ENCODE results near the gene ZNF280A.

ZNF280A gene

GRCh38 chr22:22556995-22557925 lies 37.2 kb upstream of the ZNF280A start:
- no peak overlapping the region for H3K27ac ChIP-seq
- H3K9me3 ChIP-seq: no peaks in the 10 kb centered on the region
- no peaks in the 10 kb centered on the region for H3K36me3 ChIP-seq
- intact Hi-C loops (cut with DNase I; ENCODE audit: low total_unique reads): no loop called here
- no peak for DNase-seq
- H3K4me1 ChIP-seq: no peaks in the 10 kb centered on the region
- H3K4me3 ChIP-seq: no peak overlapping the region
- no peak for TF ChIP-seq CTCF (IDR thresholded peaks at IDR 0.05)
- no peaks in the 10 kb centered on the region for H3K27me3 ChIP-seq

DNA sequence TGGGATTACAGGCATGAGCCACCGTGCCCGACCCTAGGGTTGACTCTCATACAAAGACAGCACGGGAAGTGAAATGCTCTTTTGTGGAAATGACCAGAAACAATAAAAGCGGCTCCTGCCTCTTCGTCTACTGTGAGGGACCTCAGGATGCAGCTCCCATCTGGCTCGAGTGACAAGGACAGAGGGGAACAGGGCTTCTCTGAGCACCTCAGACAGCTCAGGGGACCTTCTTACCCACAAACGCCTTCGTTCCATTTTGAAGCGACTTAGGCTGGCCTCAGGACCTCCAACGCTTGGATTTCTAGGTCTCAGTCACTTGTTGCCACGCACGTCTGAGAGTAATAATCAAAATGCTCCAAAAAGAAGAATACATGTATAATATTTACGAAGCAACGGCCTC lies 36.5 kb upstream of the ZNF280A start:
- DNase-seq: no peak
- H3K27ac ChIP-seq: no peak overlapping the region
- no peaks in the 10 kb centered on the region for H3K36me3 ChIP-seq
- H3K4me1 ChIP-seq: no peaks in the 10 kb centered on the region
- intact Hi-C loops (cut with DNase I; ENCODE audit: low total_unique reads): no loop called here
- no peak for TF ChIP-seq CTCF (IDR thresholded peaks at IDR 0.05)
- H3K9me3 ChIP-seq: no peaks in the 10 kb centered on the region
- H3K27me3 ChIP-seq: no peaks in the 10 kb centered on the region
- no peak overlapping the region for H3K4me3 ChIP-seq

DNA sequence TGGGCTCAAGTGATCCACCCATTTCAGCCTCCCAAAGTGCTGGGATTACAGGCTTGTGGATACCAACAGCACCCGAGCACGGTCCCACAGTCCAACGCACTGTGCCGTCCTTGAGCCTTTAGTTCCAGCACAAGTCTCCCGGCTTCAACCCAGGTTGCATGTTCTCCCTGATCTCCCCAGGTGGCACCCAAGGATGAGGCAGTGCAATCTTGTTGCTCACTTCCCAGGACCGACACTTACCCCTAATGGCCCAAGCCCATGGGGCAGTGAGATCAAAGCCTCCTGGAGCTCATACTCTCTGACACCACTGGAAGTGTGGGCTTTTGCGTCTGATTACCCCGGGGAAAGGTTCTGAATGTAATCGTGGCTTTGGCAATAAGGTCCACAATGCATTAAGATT lies 35.5 kb upstream of the ZNF280A start:
- Histone ChIP-seq H3K27ac (no peak overlapping the region), H3K9me3 (no peaks in the 10 kb centered on the region), H3K36me3 (no peaks in the 10 kb centered on the region), H3K4me3 (no peak overlapping the region), H3K27me3 (peaks cover 0 to under 1% of the 10 kb centered on the region in 2 donors), H3K4me1 (no peaks in the 10 kb centered on the region)
- no peak for TF ChIP-seq CTCF (IDR thresholded peaks at IDR 0.05)
- intact Hi-C loops (cut with DNase I; ENCODE audit: low total_unique reads): no loop called here
- DNase-seq: no peak

- no peak for DNase-seq
- H3K27ac ChIP-seq: no peak overlapping the region
- no peak overlapping the region for H3K4me3 ChIP-seq
- no peaks in the 10 kb centered on the region for H3K4me1 ChIP-seq
- intact Hi-C loops (cut with DNase I; ENCODE audit: low total_unique reads): no loop called here
- H3K27me3 ChIP-seq: peaks cover 0 to 6% of the 10 kb centered on the region in 2 donors
- H3K9me3 ChIP-seq: no peaks in the 10 kb centered on the region
- no peak for TF ChIP-seq CTCF (IDR thresholded peaks at IDR 0.05)
- no peaks in the 10 kb centered on the region for H3K36me3 ChIP-seq
Observed at GRCh38 chr22:22554587-22555284, 34.7 kb upstream of the ZNF280A start.

DNA sequence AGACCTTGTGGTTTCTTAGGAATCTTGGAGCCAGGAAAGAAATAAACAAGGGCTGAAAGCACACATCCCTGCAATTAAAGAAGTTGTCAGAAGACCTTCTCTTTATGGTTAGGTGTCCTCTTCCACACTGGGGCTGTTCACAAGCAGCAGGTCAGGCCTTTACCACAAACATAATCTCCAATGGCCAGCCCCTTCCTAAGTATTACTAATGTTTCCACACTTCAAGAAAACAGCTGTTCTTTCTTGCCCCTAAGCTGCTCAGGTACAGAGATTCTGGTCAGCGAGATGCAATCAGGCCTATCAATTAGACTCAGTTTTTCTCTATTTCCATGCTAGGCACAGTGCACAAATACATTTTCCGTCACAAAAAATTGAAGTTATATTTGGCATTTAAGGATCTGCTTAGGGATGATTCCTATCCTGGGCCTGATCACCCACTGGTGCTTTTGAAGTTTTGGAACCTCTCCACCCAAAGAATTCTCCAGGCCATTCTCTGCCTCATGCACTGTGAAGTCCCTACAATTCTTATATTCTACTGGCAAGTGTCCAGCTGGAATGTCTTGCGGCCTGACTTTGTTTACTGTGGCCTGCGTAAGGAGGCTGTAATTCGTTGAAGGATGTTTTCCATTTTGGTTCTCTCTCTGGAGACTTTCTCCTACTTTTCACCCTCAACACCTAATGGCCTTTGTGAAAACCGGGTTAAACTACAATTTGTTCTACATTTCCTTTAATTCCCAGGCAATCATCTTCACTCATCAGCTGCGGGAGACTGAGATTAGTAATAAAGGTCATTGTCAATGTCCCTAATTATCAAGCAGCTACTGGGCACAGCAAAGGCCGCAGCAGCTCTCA lies 33.9 kb upstream of the ZNF280A start:
- Histone ChIP-seq H3K4me3 (no peak overlapping the region), H3K27ac (no peak overlapping the region), H3K27me3 (peaks cover 0 to 6% of the 10 kb centered on the region in 2 donors), H3K9me3 (no peaks in the 10 kb centered on the region), H3K36me3 (no peaks in the 10 kb centered on the region), H3K4me1 (no peaks in the 10 kb centered on the region)
- no peak for TF ChIP-seq CTCF (IDR thresholded peaks at IDR 0.05)
- no peak for DNase-seq
- intact Hi-C loops (cut with DNase I; ENCODE audit: low total_unique reads): no loop called here
